Endodermal cell (in vitro differentiated cells): ENCODE data around the gene NAA38. TPM values are rescaled to one million over a fixed set of nuclear protein-coding genes. Genes with fewer than 3 reads are reported as not detected.

Experiments used
- DNase-seq: peaks from one replicate; pipeline ENCODE4 v3.0.0-alpha.2; 2017
- H3K27ac ChIP-seq: 2 replicates; pipeline ENCODE4 v1.5.1; 2013; ENCODE audit warnings: mild to moderate bottlenecking, low read depth, low read length, moderate library complexity
- H3K27me3 ChIP-seq: 2 replicates; pipeline ENCODE4 v1.6.1; 2013; ENCODE audit warnings: mild to moderate bottlenecking, low read length, moderate library complexity; ENCODE audit not compliant: insufficient read depth, control insufficient read depth, poor library complexity, severe bottlenecking
- H3K36me3 ChIP-seq: 2 replicates; pipeline ENCODE4 v1.7.0; 2013; ENCODE audit warnings: mild to moderate bottlenecking, low read length, moderate library complexity; ENCODE audit not compliant: control insufficient read depth, insufficient read depth
- H3K4me1 ChIP-seq: one replicate; pipeline ENCODE4 v1.7.0; 2013; ENCODE audit warnings: low read length; ENCODE audit not compliant: control insufficient read depth, insufficient read depth
- H3K4me3 ChIP-seq: 2 replicates; pipeline ENCODE4 v1.5.1; 2013; ENCODE audit warnings: mild to moderate bottlenecking, low read length, moderate library complexity
- H3K9ac ChIP-seq: 2 replicates; pipeline ENCODE4 v1.6.1; 2013; ENCODE audit warnings: mild to moderate bottlenecking, low read length, moderate library complexity; ENCODE audit not compliant: poor library complexity, severe bottlenecking; ENCODE audit errors: extremely low read depth
- H3K9me3 ChIP-seq: 2 replicates; pipeline ENCODE4 v1.6.1; 2013; ENCODE audit warnings: mild to moderate bottlenecking, low read length, moderate library complexity; ENCODE audit not compliant: control insufficient read depth
- H3K27ac Mint-ChIP-seq: 2 replicates; pipeline ENCODE4 v1.8.0; 2020; ENCODE audit warnings: mixed read lengths
- H3K27me3 Mint-ChIP-seq: 2 replicates; pipeline ENCODE4 v1.8.0; 2021; ENCODE audit warnings: mild to moderate bottlenecking, mixed read lengths; ENCODE audit not compliant: insufficient read depth
- H3K36me3 Mint-ChIP-seq: 2 replicates; pipeline ENCODE4 v1.8.0; 2020; ENCODE audit warnings: low read depth, mixed read lengths
- H3K4me1 Mint-ChIP-seq: 2 replicates; pipeline ENCODE4 v1.8.0; 2020; ENCODE audit warnings: mixed read lengths
- H3K4me3 Mint-ChIP-seq: 2 replicates; pipeline ENCODE4 v1.8.0; 2020; ENCODE audit warnings: mild to moderate bottlenecking, moderate library complexity, mixed read lengths
- H3K9me3 Mint-ChIP-seq: 2 replicates; pipeline ENCODE4 v1.8.0; 2020; ENCODE audit warnings: mild to moderate bottlenecking, mixed read lengths
- WGBS, 2 experiments: methylation state at CpG; one replicate each; pipeline versions ENCODE4 v1.1.5 to v1.1.7; 2013; ENCODE audit warnings: missing lambda C conversion rate in 2 of 2, mixed read lengths in 1 of 2; ENCODE audit not compliant: insufficient coverage in 1 of 2, insufficient read length in 1 of 2; 5-methylcytosine and 5-hydroxymethylcytosine counted together
- total RNA-seq, 2 donors: library from RNA; stranded (reverse); fragmentation: NEBNext Ultra II Directional in 1 of 2; extraction: Animal tissue kit (Norgen Biotek cat#: 25700) in 1 of 2; gene quantifications; 2 replicates in 1 of 2; 3 replicates in 1 of 2; pipeline ENCODE4 v1.2.1, GENCODE V29; 2021
- TF ChIP-seq, protein P1 (sequence below): fragments of 200-600 bp; sonication (generic); conservative IDR thresholded peaks from 2 replicates; pipeline ENCODE4 v1.5.0; 2021; ENCODE audit warnings: antibody characterized with exemption, mild to moderate bottlenecking

NAA38 gene
- total RNA-seq, 2 donors from 2014 or later, result 38.9 to 44.8 TPM

- H3K9me3 Mint-ChIP-seq, result no peaks in the 10 kb centered on the region
- Histone ChIP-seq H3K4me3 (no peak overlapping the region), H3K9me3 (no peaks in the 10 kb centered on the region), H3K9ac (no peak overlapping the region), H3K4me1 (peaks cover 14% of the 10 kb centered on the region), H3K27me3 (peaks cover 11% of the 10 kb centered on the region), H3K36me3 (no peaks in the 10 kb centered on the region), H3K27ac (no peak overlapping the region)
- no peak overlapping the region for H3K4me3 Mint-ChIP-seq
- peaks cover 20% of the 10 kb centered on the region for H3K4me1 Mint-ChIP-seq
- TF ChIP-seq, protein P1, sequence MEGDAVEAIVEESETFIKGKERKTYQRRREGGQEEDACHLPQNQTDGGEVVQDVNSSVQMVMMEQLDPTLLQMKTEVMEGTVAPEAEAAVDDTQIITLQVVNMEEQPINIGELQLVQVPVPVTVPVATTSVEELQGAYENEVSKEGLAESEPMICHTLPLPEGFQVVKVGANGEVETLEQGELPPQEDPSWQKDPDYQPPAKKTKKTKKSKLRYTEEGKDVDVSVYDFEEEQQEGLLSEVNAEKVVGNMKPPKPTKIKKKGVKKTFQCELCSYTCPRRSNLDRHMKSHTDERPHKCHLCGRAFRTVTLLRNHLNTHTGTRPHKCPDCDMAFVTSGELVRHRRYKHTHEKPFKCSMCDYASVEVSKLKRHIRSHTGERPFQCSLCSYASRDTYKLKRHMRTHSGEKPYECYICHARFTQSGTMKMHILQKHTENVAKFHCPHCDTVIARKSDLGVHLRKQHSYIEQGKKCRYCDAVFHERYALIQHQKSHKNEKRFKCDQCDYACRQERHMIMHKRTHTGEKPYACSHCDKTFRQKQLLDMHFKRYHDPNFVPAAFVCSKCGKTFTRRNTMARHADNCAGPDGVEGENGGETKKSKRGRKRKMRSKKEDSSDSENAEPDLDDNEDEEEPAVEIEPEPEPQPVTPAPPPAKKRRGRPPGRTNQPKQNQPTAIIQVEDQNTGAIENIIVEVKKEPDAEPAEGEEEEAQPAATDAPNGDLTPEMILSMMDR, result no peak
- DNase-seq, result no peak
- WGBS, 2 experiments, result 92 to 96% methylated on average over 24 to 27 of the region's 27 CpGs
- H3K36me3 Mint-ChIP-seq, result no peaks in the 10 kb centered on the region
- no peak overlapping the region for H3K27ac Mint-ChIP-seq
- H3K27me3 Mint-ChIP-seq, result peaks cover 36% of the 10 kb centered on the region
Measured at GRCh38 chr17:7818746-7819645, 38.4 kb downstream of the NAA38 start.

DNA sequence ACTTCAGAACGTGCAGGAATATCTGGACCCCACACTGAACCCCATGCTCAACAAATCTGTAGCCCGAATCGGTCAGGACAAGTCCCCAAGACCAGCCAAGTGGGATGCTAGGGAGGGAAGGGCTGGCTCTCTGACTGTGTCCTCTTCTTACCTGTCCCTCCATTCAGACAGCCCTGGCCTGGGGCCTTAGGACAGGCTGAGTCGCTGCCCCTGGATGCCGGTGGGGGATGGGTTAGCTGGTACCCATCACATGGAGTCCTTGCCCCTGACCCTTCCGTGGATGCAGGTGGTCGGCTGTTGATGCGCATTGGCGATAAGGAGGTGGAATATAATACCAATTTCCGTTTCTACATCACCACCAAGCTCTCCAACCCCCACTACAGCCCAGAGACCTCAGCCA lies 39.3 kb downstream of the NAA38 start:
- Mint-ChIP-seq H3K4me3 (no peak overlapping the region), H3K27me3 (peaks cover 29% of the 10 kb centered on the region), H3K9me3 (no peaks in the 10 kb centered on the region), H3K36me3 (no peaks in the 10 kb centered on the region), H3K27ac (no peak overlapping the region), H3K4me1 (peaks cover 14% of the 10 kb centered on the region)
- Histone ChIP-seq H3K27me3 (peaks cover 11% of the 10 kb centered on the region), H3K9me3 (no peaks in the 10 kb centered on the region), H3K4me1 (peaks cover 14% of the 10 kb centered on the region), H3K4me3 (no peak overlapping the region), H3K36me3 (no peaks in the 10 kb centered on the region), H3K27ac (no peak overlapping the region), H3K9ac (no peak overlapping the region)
- TF ChIP-seq, protein P1, result no peak
- 94 to 95% methylated on average over 2 to 10 of the region's 10 CpGs for WGBS, 2 experiments
- peak; percentile 42 for DNase-seq

- WGBS, 2 experiments, result 85 to 95% methylated on average over 4 to 9 of the region's 9 CpGs
- no peak overlapping the region for H3K27ac Mint-ChIP-seq
- no peak overlapping the region for H3K9ac ChIP-seq
- no peak overlapping the region for H3K27ac ChIP-seq
- no peaks in the 10 kb centered on the region for H3K9me3 Mint-ChIP-seq
- H3K4me3 Mint-ChIP-seq, result no peak overlapping the region
- H3K27me3 ChIP-seq, result peaks cover 11% of the 10 kb centered on the region
- H3K9me3 ChIP-seq, result no peaks in the 10 kb centered on the region
- no peaks in the 10 kb centered on the region for H3K36me3 ChIP-seq
- peaks cover 14% of the 10 kb centered on the region for H3K4me1 Mint-ChIP-seq
- TF ChIP-seq, protein P1, result no peak
- H3K4me3 ChIP-seq, result no peak overlapping the region
- peak; percentile 41 for DNase-seq
- H3K36me3 Mint-ChIP-seq, result no peaks in the 10 kb centered on the region
- peaks cover 26% of the 10 kb centered on the region for H3K27me3 Mint-ChIP-seq
- H3K4me1 ChIP-seq, result peaks cover 14% of the 10 kb centered on the region
Measured at GRCh38 chr17:7817643-7817964, 39.8 kb downstream of the NAA38 start.
